Measurements from ENCODE around the gene SFMBT1.

GRCh38 chr3:52967398-52967797 is 78.5 kb downstream of the SFMBT1 start:
- no peak for TF ChIP-seq CTCF (IDR thresholded peaks at IDR 0.05)
- TF ChIP-seq POLR2A (IDR thresholded peaks at IDR 0.05), result no peak
